HCT116 (cell line): ENCODE measurements around the gene GRK5. TPM values are rescaled to one million over a fixed set of nuclear protein-coding genes. Genes with fewer than 3 reads are reported as not detected.

Experiments used
- ATAC-seq: fragments of 200-7000 bp; cut with Tn5 transposase; 2 replicates; pipeline ENCODE4 v1.9.1; 2020; ENCODE audit warnings: mild to moderate bottlenecking, moderate library complexity
- BruUV-seq: library from RNA; stranded (reverse); fragments of 400-500 nt; replicated peaks from 2 replicates; lab custom pipeline; 2021; lab: Mats Ljungman, UMichigan
- CTCF ChIA-PET: fragments of 300-600 bp; sonication (Branson Sonifier 250); formaldehyde crosslinking; loops from one replicate; lab custom pipeline; 2021; ENCODE audit warnings: antibody characterized with exemption; lab: Charles Lee
- POLR2A ChIA-PET: fragments of 300-600, 350-600 bp; sonication (Branson Sonifier 250); formaldehyde crosslinking; loops from one replicate; lab custom pipeline; 2021; ENCODE audit warnings: antibody characterized with exemption; lab: Charles Lee
- RAD21 ChIA-PET, 2 experiments: fragments of 300-600 bp; sonication (Branson Sonifier 250); formaldehyde crosslinking; loops; one replicate each; lab custom pipeline; 2023; ENCODE audit warnings: low total read pairs in 2 of 2; ENCODE audit not compliant: uncharacterized antibody in 2 of 2, unreplicated experiment in 2 of 2, low non-redundant PET in 1 of 2; lab: Charles Lee
- DNase-seq: peaks from one replicate; pipeline ENCODE4 v3.0.0-alpha.2; 2010; ENCODE audit warnings: low read depth, low spot score
- H2AFZ ChIP-seq: fragments of 200-600 bp; shearing (Covaris generic), sonication (generic); 2 replicates; pipeline ENCODE4 v1.6.1; 2017; ENCODE audit warnings: low read depth, mixed run types, mixed read lengths, antibody characterized with exemption, low read length; ENCODE audit not compliant: poor library complexity, severe bottlenecking
- H3K27ac ChIP-seq: 2 replicates; pipeline ENCODE4 v1.5.1; 2012; ENCODE audit warnings: low read depth, low read length
- H3K27me3 ChIP-seq: fragments of 200-600 bp; sonication (generic); 2 replicates; pipeline ENCODE4 v1.6.1; 2016; ENCODE audit warnings: mixed run types, low read length, mixed read lengths; ENCODE audit not compliant: insufficient read depth
- H3K36me3 ChIP-seq, 2 experiments: fragments of 200-500 bp in 1 of 2; fragments of 200-600 bp in 1 of 2; sonication (Bioruptor generic) in 1 of 2; sonication (generic) in 1 of 2; 2 replicates each; pipeline versions ENCODE4 v1.5.1 to v1.6.1; 2014 to 2016; ENCODE audit warnings: low read length in 2 of 2, inconsistent platforms in 1 of 2, mixed read lengths in 1 of 2, mixed run types in 1 of 2; ENCODE audit not compliant: insufficient read depth in 2 of 2, control insufficient read depth in 1 of 2
- H3K4me1 ChIP-seq, 2 experiments: fragments of 200-600 bp in 1 of 2; sonication (generic) in 1 of 2; 2 replicates each; pipeline versions ENCODE4 v1.5.1 to v1.6.1; 2012 to 2017; ENCODE audit warnings: low read length in 2 of 2, inconsistent platforms in 1 of 2, mild to moderate bottlenecking in 1 of 2, mixed read lengths in 1 of 2, mixed run types in 1 of 2, moderate library complexity in 1 of 2; ENCODE audit not compliant: insufficient read depth in 2 of 2, control insufficient read depth in 1 of 2
- H3K4me2 ChIP-seq: fragments of 200-600 bp; sonication (generic); 2 replicates; pipeline ENCODE4 v1.6.1; 2017; ENCODE audit warnings: mixed run types, low read length, mixed read lengths
- H3K4me3 ChIP-seq, 2 experiments: fragments of 200-600 bp in 1 of 2; sonication (generic) in 1 of 2; replicated peaks in 1 of 2; 2 replicates each; pipeline ENCODE4 v1.5.1; 2011 to 2016; ENCODE audit warnings: low read length in 2 of 2, control low read depth in 1 of 2, low read depth in 1 of 2, mild to moderate bottlenecking in 1 of 2, mixed read lengths in 1 of 2, mixed run types in 1 of 2
- H3K79me2 ChIP-seq: fragments of 200-600 bp; sonication (generic); 2 replicates; pipeline ENCODE4 v1.6.1; 2017; ENCODE audit warnings: mild to moderate bottlenecking, mixed run types, low read length, moderate library complexity, mixed read lengths; ENCODE audit not compliant: insufficient read depth
- H3K9ac ChIP-seq: fragments of 200-600 bp; sonication (generic); 2 replicates; pipeline ENCODE4 v1.6.1; 2016; ENCODE audit warnings: low read length, mixed read lengths
- H3K9me2 ChIP-seq: fragments of 200-600 bp; sonication (generic), shearing (Covaris generic); 2 replicates; pipeline ENCODE4 v1.6.1; 2017; ENCODE audit warnings: mixed run types, mild to moderate bottlenecking, moderate library complexity; ENCODE audit not compliant: insufficient read depth
- H3K9me3 ChIP-seq, 2 experiments: fragments of 200-500 bp in 1 of 2; fragments of 200-600 bp in 1 of 2; sonication (Bioruptor generic) in 1 of 2; sonication (generic) in 1 of 2; 2 replicates each; pipeline ENCODE4 v1.6.1; 2014 to 2017; ENCODE audit warnings: low read length in 2 of 2, mixed read lengths in 2 of 2, inconsistent platforms in 1 of 2, low read depth in 1 of 2, mild to moderate bottlenecking in 1 of 2, mixed run types in 1 of 2, moderate library complexity in 1 of 2; ENCODE audit not compliant: control insufficient read depth in 1 of 2, insufficient read depth in 1 of 2
- H4K20me1 ChIP-seq: fragments of 200-600 bp; sonication (generic), shearing (Covaris generic); 2 replicates; pipeline ENCODE4 v1.6.1; 2017; ENCODE audit warnings: mixed run types, mild to moderate bottlenecking, moderate library complexity; ENCODE audit not compliant: insufficient read depth
- CBX3 ChIP-seq: IDR thresholded peaks from 2 replicates; pipeline ENCODE4 v1.6.1; 2012; ENCODE audit warnings: low read depth
- CTCF ChIP-seq, 3 experiments: fragments of 200-600 bp in 1 of 3; sonication (generic) in 1 of 3; IDR thresholded peaks in 2 of 3; conservative IDR thresholded peaks in 1 of 3; 2 replicates each; pipeline ENCODE4 v1.5.1; 2012 to 2017; ENCODE audit warnings: low read depth in 2 of 3, low read length in 2 of 3, antibody characterized with exemption in 1 of 3, borderline replicate concordance in 1 of 3, control low read depth in 1 of 3, mild to moderate bottlenecking in 1 of 3, mixed read lengths in 1 of 3, mixed run types in 1 of 3, moderate library complexity in 1 of 3; ENCODE audit not compliant: insufficient read depth in 1 of 3
- ELF1 ChIP-seq: IDR thresholded peaks from 2 replicates; pipeline ENCODE4 v1.6.1; 2012; ENCODE audit warnings: low read depth, borderline replicate concordance
- FOSL1 ChIP-seq: IDR thresholded peaks from 2 replicates; pipeline ENCODE4 v1.6.1; 2012; ENCODE audit warnings: low read depth
- JUND ChIP-seq: IDR thresholded peaks from 2 replicates; pipeline ENCODE4 v1.6.1; 2012
- POLR2A ChIP-seq: IDR thresholded peaks from 2 replicates; pipeline ENCODE4 v1.7.0; 2011; ENCODE audit warnings: borderline replicate concordance; ENCODE audit not compliant: insufficient read depth, insufficient read length; ENCODE audit errors: extremely low read depth
- POLR2AphosphoS5 ChIP-seq: IDR thresholded peaks from 2 replicates; pipeline ENCODE4 v1.6.1; 2011; ENCODE audit warnings: mild to moderate bottlenecking, low read depth, low read length, moderate library complexity
- RAD21 ChIP-seq: IDR thresholded peaks from 2 replicates; pipeline ENCODE4 v1.6.1; 2012; ENCODE audit warnings: low read depth, mild to moderate bottlenecking
- SIN3A ChIP-seq: IDR thresholded peaks from 2 replicates; pipeline ENCODE4 v1.6.1; 2012; ENCODE audit warnings: low read depth
- SP1 ChIP-seq: IDR thresholded peaks from 2 replicates; pipeline ENCODE4 v1.6.1; 2012; ENCODE audit warnings: low read depth
- YY1 ChIP-seq: IDR thresholded peaks from 2 replicates; pipeline ENCODE4 v1.6.1; 2011; ENCODE audit warnings: low read length, low read depth, moderate library complexity, mild to moderate bottlenecking; ENCODE audit not compliant: insufficient replicate concordance; ENCODE audit errors: extremely low read depth
- ZBTB33 ChIP-seq: IDR thresholded peaks from 2 replicates; pipeline ENCODE4 v1.6.1; 2011; ENCODE audit warnings: mild to moderate bottlenecking, low read length, moderate library complexity; ENCODE audit not compliant: insufficient replicate concordance; ENCODE audit errors: extremely low read depth
- intact Hi-C: fragments of 100-400 bp; cut with micrococcal nuclease; formaldehyde crosslinking; loops from 2 replicates; pipeline ENCODE4 v1.10.0; 2022
- total RNA-seq: library from RNA; stranded (reverse); gene quantifications from one replicate; pipeline ENCODE4 v1.2.1, GENCODE V29; 2021; ENCODE audit not compliant: unreplicated experiment

GRK5 gene
- total RNA-seq, 1 experiment from 2014 or later = 7.3 TPM

- TF ChIP-seq POLR2A (no peak), JUND (no peak), ZBTB33 (no peak), FOSL1 (no peak), RAD21 (no peak), SP1 (no peak), POLR2AphosphoS5 (no peak), SIN3A (no peak), CBX3 (no peak), YY1 (no peak), ELF1 (no peak), CTCF (IDR thresholded peaks at IDR 0.05 in 2 of 3, conservative IDR thresholded peaks at IDR 0.05 in 1 of 3; ENCODE audit: borderline replicate concordance in 1 of 3, insufficient read depth in 1 of 3, low read depth in 2 of 3, low read length in 2 of 3) (no peak)
- CTCF ChIA-PET = interaction anchor here (1.1 to 1.2 kb wide), 2 partner anchors 11 to 257 kb away, joined by 3 to 5 read pairs; no protein-coding TSS in a partner anchor
Measured at GRCh38 chr10:119456435-119456810, 249.1 kb downstream of the GRK5 start.

More at GRCh38 chr10:119456435-119456810, 249.1 kb downstream of the GRK5 start:
- no peak for ATAC-seq
- intact Hi-C loops = no loop called here
- Histone ChIP-seq H3K4me2 (no peak overlapping the region), H3K9me3 (no peaks in the 10 kb centered on the region), H3K36me3 (no peaks in the 10 kb centered on the region), H3K27me3 (no peaks in the 10 kb centered on the region), H2AFZ (no peak overlapping the region), H3K27ac (no peak overlapping the region), H4K20me1 (no peaks in the 10 kb centered on the region), H3K4me3 (no peak overlapping the region), H3K4me1 (peaks cover 6 to 13% of the 10 kb centered on the region in 2 experiments), H3K9ac (no peak overlapping the region), H3K9me2 (no peaks in the 10 kb centered on the region), H3K79me2 (no peaks in the 10 kb centered on the region)
- POLR2A ChIA-PET = no interaction called here
- BruUV-seq = no TSS peak
- DNase-seq = no peak
- RAD21 ChIA-PET = no interaction called here
